WI38 (cell line): Measurements from ENCODE around the gene KANSL1L.

ENCODE experiments used
- H3K4me3 ChIP-seq: 2 replicates; pipeline ENCODE4 v1.5.1; 2011; ENCODE audit warnings: low read depth, mild to moderate bottlenecking, control low read depth, low read length
- TF ChIP-seq, protein P1 (sequence below): IDR thresholded peaks from 2 replicates; pipeline ENCODE4 v1.5.1; 2012; ENCODE audit warnings: low read depth, mild to moderate bottlenecking, control low read depth, low read length

Gene KANSL1L

DNA sequence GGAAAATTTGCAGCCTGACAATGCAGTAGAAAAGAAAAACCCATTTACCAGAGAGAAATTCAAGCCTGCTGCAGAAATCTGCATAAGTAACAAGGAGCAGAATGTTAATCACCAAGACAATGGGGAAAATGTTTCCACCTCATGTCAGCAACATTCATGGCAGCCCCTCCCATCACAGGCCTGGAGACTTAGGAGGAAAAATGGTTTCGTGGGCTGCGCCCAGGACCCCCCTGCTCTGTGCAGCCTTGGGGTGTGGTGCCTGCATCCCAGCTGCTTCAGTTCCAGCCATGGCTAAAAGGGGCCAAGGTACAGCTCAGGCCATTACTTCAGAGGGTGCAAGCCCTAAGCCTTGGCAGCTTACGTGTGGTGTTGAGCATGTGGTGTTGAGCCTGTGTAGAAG is 115.4 kb downstream of the KANSL1L start:
- TF ChIP-seq, protein P1, sequence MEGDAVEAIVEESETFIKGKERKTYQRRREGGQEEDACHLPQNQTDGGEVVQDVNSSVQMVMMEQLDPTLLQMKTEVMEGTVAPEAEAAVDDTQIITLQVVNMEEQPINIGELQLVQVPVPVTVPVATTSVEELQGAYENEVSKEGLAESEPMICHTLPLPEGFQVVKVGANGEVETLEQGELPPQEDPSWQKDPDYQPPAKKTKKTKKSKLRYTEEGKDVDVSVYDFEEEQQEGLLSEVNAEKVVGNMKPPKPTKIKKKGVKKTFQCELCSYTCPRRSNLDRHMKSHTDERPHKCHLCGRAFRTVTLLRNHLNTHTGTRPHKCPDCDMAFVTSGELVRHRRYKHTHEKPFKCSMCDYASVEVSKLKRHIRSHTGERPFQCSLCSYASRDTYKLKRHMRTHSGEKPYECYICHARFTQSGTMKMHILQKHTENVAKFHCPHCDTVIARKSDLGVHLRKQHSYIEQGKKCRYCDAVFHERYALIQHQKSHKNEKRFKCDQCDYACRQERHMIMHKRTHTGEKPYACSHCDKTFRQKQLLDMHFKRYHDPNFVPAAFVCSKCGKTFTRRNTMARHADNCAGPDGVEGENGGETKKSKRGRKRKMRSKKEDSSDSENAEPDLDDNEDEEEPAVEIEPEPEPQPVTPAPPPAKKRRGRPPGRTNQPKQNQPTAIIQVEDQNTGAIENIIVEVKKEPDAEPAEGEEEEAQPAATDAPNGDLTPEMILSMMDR, result no peak

DNA sequence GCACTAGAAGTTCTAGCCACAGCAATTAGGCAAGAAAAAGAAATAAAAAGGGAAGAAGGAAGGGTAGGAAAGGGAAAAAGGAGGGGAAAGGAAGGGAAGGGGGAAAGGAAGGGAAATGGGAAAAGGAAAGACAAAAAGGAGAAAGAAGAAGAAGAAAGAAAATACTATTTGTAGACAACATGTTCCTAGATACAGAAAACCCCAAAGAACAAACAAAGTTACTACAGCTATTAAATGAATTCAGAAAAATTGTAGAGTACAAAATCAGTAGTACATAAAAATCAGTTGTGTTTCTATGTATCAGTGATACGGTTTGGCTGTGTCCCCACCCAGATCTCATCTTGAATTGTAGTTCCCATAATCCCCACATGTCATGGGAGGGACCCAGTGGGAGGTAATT is 116.5 kb downstream of the KANSL1L start:
- no peak overlapping the region for H3K4me3 ChIP-seq

More for the DNA sequence above, 115.4 kb downstream of the KANSL1L start:
- no peak overlapping the region for H3K4me3 ChIP-seq

DNA sequence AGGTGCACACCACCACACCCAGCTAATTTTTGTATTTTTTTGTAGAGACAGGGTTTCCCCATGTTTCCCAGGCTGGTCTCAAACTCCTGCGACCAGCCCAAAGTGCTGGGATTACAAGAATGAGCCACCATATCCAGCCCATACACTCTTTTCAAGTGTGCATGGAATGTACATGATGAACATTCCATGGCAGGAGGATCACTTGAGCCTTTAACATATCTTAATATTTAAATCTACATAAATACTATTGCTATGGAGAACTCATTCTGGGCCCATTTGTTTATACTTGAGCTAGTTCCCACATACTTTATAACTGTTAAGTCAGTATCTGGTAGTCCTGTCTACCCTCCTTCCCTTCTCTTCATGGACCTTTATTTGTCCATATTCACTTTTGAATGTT is 120.3 kb downstream of the KANSL1L start:
- TF ChIP-seq, protein P1, result no peak
- H3K4me3 ChIP-seq, result no peak overlapping the region

More for the DNA sequence above, 116.5 kb downstream of the KANSL1L start:
- TF ChIP-seq, protein P1, result no peak

DNA sequence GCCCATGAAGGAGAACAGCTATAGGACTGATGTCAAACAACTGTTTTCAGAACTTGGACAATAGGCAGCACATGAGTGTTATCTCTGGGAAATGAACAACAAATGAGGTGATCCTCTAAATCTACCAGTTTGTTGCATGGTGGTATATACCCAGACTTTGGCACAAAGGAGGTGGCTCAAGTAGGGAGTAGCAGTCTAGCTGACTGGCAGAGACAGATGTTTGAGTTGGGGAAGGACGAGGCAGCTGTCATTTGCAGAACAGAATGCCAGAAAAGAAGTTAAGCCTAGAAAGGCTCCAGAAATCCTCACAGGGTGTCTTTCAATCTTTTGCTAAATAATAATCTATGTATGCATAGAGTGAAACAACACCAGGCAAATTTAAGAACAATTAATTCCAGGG is 121.4 kb downstream of the KANSL1L start:
- TF ChIP-seq, protein P1, result no peak
- no peak overlapping the region for H3K4me3 ChIP-seq

DNA sequence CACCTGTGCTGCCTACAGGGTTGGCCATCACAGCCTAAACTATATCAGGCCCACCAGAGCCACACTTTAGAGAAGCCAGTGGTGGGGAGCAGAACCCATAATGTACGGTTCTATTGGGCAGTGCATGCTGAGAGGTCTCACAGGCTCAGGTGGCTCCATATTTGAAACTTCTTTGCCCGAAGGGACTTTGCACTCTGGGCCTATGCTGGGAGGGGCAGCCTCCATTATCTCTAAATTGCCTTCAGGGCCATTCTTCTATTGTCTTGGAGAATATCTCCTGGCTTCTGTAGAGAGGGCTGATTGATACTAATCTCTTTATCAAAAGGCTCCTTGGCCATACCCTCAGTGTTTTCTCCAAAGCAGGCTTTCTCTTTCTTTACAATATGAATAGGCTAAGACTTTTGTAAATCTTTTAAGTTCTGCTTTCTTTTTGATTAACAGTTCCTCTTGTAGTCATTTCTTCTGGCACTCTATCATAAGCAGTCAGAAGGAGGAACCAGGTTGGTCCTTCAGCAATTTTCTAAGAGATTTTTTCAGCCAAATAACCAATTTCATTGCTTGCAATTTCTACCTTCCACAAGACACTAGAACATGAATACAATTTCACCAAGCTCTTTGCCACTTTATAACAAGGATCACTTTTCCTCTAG is 124.2 kb downstream of the KANSL1L start:
- no peak overlapping the region for H3K4me3 ChIP-seq
- TF ChIP-seq, protein P1, result no peak

GRCh38 chr2:210038078-210038477 is 133.1 kb downstream of the KANSL1L start:
- no peak overlapping the region for H3K4me3 ChIP-seq
- TF ChIP-seq, protein P1, result no peak

GRCh38 chr2:210035679-210036078 is 135.5 kb downstream of the KANSL1L start:
- H3K4me3 ChIP-seq, result no peak overlapping the region
- TF ChIP-seq, protein P1, result no peak
